ENCODE data around the gene ANKRD44.
"Not testable (repeated sequence)": the region's sequence is repeated elsewhere in the genome, so short reads cannot be mapped to it uniquely, and the experiment has no call there.

ANKRD44 gene

GRCh38 chr2:197088694-197089093, 221.9 kb downstream of the ANKRD44 start:
- in situ Hi-C loops (cut with MboI; ENCODE audit: low sequenced_read_pairs) = no loop called here

GRCh38 chr2:197086500-197086899, 224.1 kb downstream of the ANKRD44 start:
- in situ Hi-C loops (cut with MboI; ENCODE audit: low sequenced_read_pairs) = no loop called here

- in situ Hi-C loops (cut with MboI; ENCODE audit: low sequenced_read_pairs) = no loop called here
Observed at GRCh38 chr2:197085665-197086064, 224.9 kb downstream of the ANKRD44 start.

- in situ Hi-C loops (cut with MboI; ENCODE audit: low sequenced_read_pairs) = no loop called here
Observed at GRCh38 chr2:197081294-197081693, 229.3 kb downstream of the ANKRD44 start.

- in situ Hi-C loops (cut with MboI; ENCODE audit: low sequenced_read_pairs) = no loop called here
Observed at GRCh38 chr2:197080578-197081216, 229.9 kb downstream of the ANKRD44 start.

- in situ Hi-C loops (cut with MboI; ENCODE audit: low sequenced_read_pairs) = no loop called here
Observed at GRCh38 chr2:197079832-197080555, 230.6 kb downstream of the ANKRD44 start.

- in situ Hi-C loops (cut with MboI; ENCODE audit: low sequenced_read_pairs) = no loop called here
Observed at GRCh38 chr2:197079414-197079813, 231.2 kb downstream of the ANKRD44 start.

GRCh38 chr2:197078535-197078934, 232.0 kb downstream of the ANKRD44 start:
- in situ Hi-C loops (cut with MboI; ENCODE audit: low sequenced_read_pairs) = no loop called here

- in situ Hi-C loops (cut with MboI; ENCODE audit: low sequenced_read_pairs) = no loop called here
Observed at GRCh38 chr2:197077336-197077735, 233.2 kb downstream of the ANKRD44 start.

- in situ Hi-C loops (cut with MboI; ENCODE audit: low sequenced_read_pairs) = no loop called here
Observed at GRCh38 chr2:197076652-197077051, 233.9 kb downstream of the ANKRD44 start.

GRCh38 chr2:197075754-197076337, 234.7 kb downstream of the ANKRD44 start:
- in situ Hi-C loops (cut with MboI; ENCODE audit: low sequenced_read_pairs) = no loop called here

GRCh38 chr2:197075281-197075680, 235.3 kb downstream of the ANKRD44 start:
- in situ Hi-C loops (cut with MboI; ENCODE audit: low sequenced_read_pairs) = no loop called here

- in situ Hi-C loops (cut with MboI; ENCODE audit: low sequenced_read_pairs) = no loop called here
Observed at GRCh38 chr2:197073701-197074433, 236.7 kb downstream of the ANKRD44 start.

GRCh38 chr2:197073270-197073669, 237.3 kb downstream of the ANKRD44 start:
- in situ Hi-C loops (cut with MboI; ENCODE audit: low sequenced_read_pairs) = no loop called here

GRCh38 chr2:197072533-197072932, 238.0 kb downstream of the ANKRD44 start:
- in situ Hi-C loops (cut with MboI; ENCODE audit: low sequenced_read_pairs) = no loop called here

GRCh38 chr2:197071790-197072436, 238.7 kb downstream of the ANKRD44 start:
- in situ Hi-C loops (cut with MboI; ENCODE audit: low sequenced_read_pairs) = no loop called here

- in situ Hi-C loops (cut with MboI; ENCODE audit: low sequenced_read_pairs) = no loop called here
Observed at GRCh38 chr2:197071213-197071612, 239.4 kb downstream of the ANKRD44 start.

GRCh38 chr2:197069958-197070357, 240.6 kb downstream of the ANKRD44 start:
- in situ Hi-C loops (cut with MboI; ENCODE audit: low sequenced_read_pairs) = no loop called here

GRCh38 chr2:197062574-197062973, 248.0 kb downstream of the ANKRD44 start:
- in situ Hi-C loops (cut with MboI; ENCODE audit: low sequenced_read_pairs) = not testable (repeated sequence)

GRCh38 chr2:197059477-197059876, 251.1 kb downstream of the ANKRD44 start:
- in situ Hi-C loops (cut with MboI; ENCODE audit: low sequenced_read_pairs) = no loop called here

GRCh38 chr2:197058777-197059300, 251.7 kb downstream of the ANKRD44 start:
- in situ Hi-C loops (cut with MboI; ENCODE audit: low sequenced_read_pairs) = no loop called here

Measured in HL-60/S4 treated with phorbol 12-myristate 13-acetate at 8.2 ng/mL for 4 days and 3 days (cell line).